IPS DF 19.7 (cell line): ENCODE measurements around the gene RALGAPA2.
"Not testable (repeated sequence)": the region's sequence is repeated elsewhere in the genome, so short reads cannot be mapped to it uniquely, and the experiment has no call there.

ENCODE experiments used
- DNase-seq: peaks from one replicate; pipeline ENCODE4 v3.0.0-alpha.2; 2013; ENCODE audit warnings: low read depth, low spot score

The RALGAPA2 gene

GRCh38 chr20:20543348-20543747 lies 169.1 kb downstream of the RALGAPA2 start:
- not testable (repeated sequence) for DNase-seq

GRCh38 chr20:20536240-20536933 lies 176.1 kb downstream of the RALGAPA2 start:
- no peak for DNase-seq

- no peak for DNase-seq
Observed at GRCh38 chr20:20535051-20535450, 177.4 kb downstream of the RALGAPA2 start.

GRCh38 chr20:20531283-20531682 lies 181.2 kb downstream of the RALGAPA2 start:
- no peak for DNase-seq

GRCh38 chr20:20530428-20531151 lies 181.9 kb downstream of the RALGAPA2 start:
- DNase-seq: no peak

- no peak for DNase-seq
Observed at GRCh38 chr20:20529597-20529996, 182.8 kb downstream of the RALGAPA2 start.

- DNase-seq: no peak
Observed at GRCh38 chr20:20528861-20529260, 183.6 kb downstream of the RALGAPA2 start.

GRCh38 chr20:20527661-20528060 lies 184.8 kb downstream of the RALGAPA2 start:
- DNase-seq: no peak

GRCh38 chr20:20525756-20526155 lies 186.7 kb downstream of the RALGAPA2 start:
- DNase-seq: no peak

GRCh38 chr20:20525214-20525613 lies 187.2 kb downstream of the RALGAPA2 start:
- no peak for DNase-seq

- DNase-seq: no peak
Observed at GRCh38 chr20:20524756-20525155, 187.7 kb downstream of the RALGAPA2 start.

GRCh38 chr20:20521736-20522135 lies 190.7 kb downstream of the RALGAPA2 start:
- no peak for DNase-seq

GRCh38 chr20:20520776-20521175 lies 191.7 kb downstream of the RALGAPA2 start:
- no peak for DNase-seq

- no peak for DNase-seq
Observed at GRCh38 chr20:20519269-20519668, 193.2 kb downstream of the RALGAPA2 start.

GRCh38 chr20:20518263-20518662 lies 194.2 kb downstream of the RALGAPA2 start:
- DNase-seq: no peak

GRCh38 chr20:20517296-20517695 lies 195.1 kb downstream of the RALGAPA2 start:
- no peak for DNase-seq

GRCh38 chr20:20513720-20514119 lies 198.7 kb downstream of the RALGAPA2 start:
- DNase-seq: no peak

- no peak for DNase-seq
Observed at GRCh38 chr20:20505554-20505953, 206.9 kb downstream of the RALGAPA2 start.

- DNase-seq: no peak
Observed at GRCh38 chr20:20503777-20504530, 208.5 kb downstream of the RALGAPA2 start.

- DNase-seq: no peak
Observed at GRCh38 chr20:20501128-20501527, 211.3 kb downstream of the RALGAPA2 start.

- DNase-seq: no peak
Observed at GRCh38 chr20:20500312-20500711, 212.1 kb downstream of the RALGAPA2 start.

- DNase-seq: no peak
Observed at GRCh38 chr20:20499439-20499838, 213.0 kb downstream of the RALGAPA2 start.
